ENCODE results near the gene MDK.

MDK gene, protein sequence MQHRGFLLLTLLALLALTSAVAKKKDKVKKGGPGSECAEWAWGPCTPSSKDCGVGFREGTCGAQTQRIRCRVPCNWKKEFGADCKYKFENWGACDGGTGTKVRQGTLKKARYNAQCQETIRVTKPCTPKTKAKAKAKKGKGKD

DNA sequence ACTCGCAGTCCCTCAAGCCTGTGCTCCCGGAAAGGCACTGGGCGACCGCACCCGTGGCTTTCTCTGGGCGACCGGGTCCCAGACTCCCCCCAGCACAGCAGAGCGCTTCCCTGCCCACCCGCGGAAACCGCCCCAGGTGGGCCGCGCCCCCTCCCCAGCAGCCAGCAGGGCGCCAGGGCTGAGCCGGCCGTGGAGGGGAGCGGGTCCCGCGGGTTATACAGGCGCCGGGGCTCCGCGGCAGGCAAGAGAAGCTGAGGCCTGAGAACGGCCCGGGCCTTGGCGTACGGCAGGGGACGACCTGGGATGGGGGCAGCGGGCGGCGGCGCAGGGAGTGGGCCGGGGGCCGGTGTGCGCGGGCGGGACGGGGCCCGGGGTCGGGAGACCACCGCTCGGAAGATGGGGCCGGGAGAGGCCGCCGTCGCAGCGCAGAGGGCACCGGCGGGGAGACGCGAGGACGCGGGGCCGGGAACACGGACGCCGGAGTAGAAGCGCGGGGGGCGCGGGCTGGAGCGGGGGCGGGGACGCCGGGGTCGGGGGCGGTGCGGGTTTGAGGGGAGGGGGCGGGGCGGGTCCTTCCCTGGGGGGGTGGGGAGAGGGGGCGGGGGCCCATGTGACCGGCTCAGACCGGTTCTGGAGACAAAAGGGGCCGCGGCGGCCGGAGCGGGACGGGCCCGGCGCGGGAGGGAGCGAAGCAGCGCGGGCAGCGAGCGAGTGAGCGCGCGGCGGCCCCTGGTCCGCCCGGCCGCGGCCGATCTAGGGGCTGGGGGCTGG is at the start of gene MDK:
Gene MDK, plus strand, starts transcription at position 622 of the 771 bp plus-strand sequence. CDS start 389 bp downstream, outside the sequence.
- DNase-seq (no peak), ATAC-seq (replicated peaks) (peak; percentile 44 to 53)
- Mint-ChIP-seq H3K4me3 (peak within 1 kb of the TSS; percentile 77 to 81), H3K36me3 (peaks cover 17 to 24% of the 10 kb centered on the region in 2 donors), H3K27me3 (peaks cover 34 to 39% of the 10 kb centered on the region in 2 donors), H3K27ac (peak within 1 kb of the TSS; percentile 56), H3K9me3 (no peaks in the 10 kb centered on the region), H3K4me1 (peaks cover 8 to 23% of the 10 kb centered on the region in 2 donors)

- ATAC-seq (replicated peaks) (peak in 1 of 2 donors; percentile 3), DNase-seq (no peak)
- H3K4me3 Mint-ChIP-seq, result peak overlapping the region; percentile 74 to 79
- no peaks in the 10 kb centered on the region for H3K36me3 Mint-ChIP-seq
- H3K27ac Mint-ChIP-seq, result no peak overlapping the region
- peaks cover 14 to 29% of the 10 kb centered on the region in 2 donors for H3K4me1 Mint-ChIP-seq
- H3K9me3 Mint-ChIP-seq, result no peaks in the 10 kb centered on the region
- H3K27me3 Mint-ChIP-seq, result peaks cover 77 to 84% of the 10 kb centered on the region in 2 donors
Measured at GRCh38 chr11:46332093-46332567, 49.3 kb upstream of the MDK start.

GRCh38 chr11:46332568-46333393 is 48.7 kb upstream of the MDK start:
- Mint-ChIP-seq H3K27me3 (peaks cover 77 to 86% of the 10 kb centered on the region in 2 donors), H3K4me1 (peaks cover 11 to 29% of the 10 kb centered on the region in 2 donors), H3K9me3 (no peaks in the 10 kb centered on the region), H3K27ac (no peak overlapping the region), H3K36me3 (no peaks in the 10 kb centered on the region), H3K4me3 (peak overlapping the region; percentile 74 to 79)
- DNase-seq (no peak), ATAC-seq (replicated peaks) (peak; percentile 51 to 53)

- Mint-ChIP-seq H3K27me3 (peaks cover 78 to 89% of the 10 kb centered on the region in 2 donors), H3K27ac (no peak overlapping the region), H3K36me3 (no peaks in the 10 kb centered on the region), H3K4me1 (peaks cover 11 to 29% of the 10 kb centered on the region in 2 donors), H3K4me3 (peak overlapping the region; percentile 68 to 79), H3K9me3 (no peaks in the 10 kb centered on the region)
- ATAC-seq (replicated peaks) (peak; percentile 8 to 41), DNase-seq (no peak)
Measured at GRCh38 chr11:46333394-46333947, 48.0 kb upstream of the MDK start.

DNA sequence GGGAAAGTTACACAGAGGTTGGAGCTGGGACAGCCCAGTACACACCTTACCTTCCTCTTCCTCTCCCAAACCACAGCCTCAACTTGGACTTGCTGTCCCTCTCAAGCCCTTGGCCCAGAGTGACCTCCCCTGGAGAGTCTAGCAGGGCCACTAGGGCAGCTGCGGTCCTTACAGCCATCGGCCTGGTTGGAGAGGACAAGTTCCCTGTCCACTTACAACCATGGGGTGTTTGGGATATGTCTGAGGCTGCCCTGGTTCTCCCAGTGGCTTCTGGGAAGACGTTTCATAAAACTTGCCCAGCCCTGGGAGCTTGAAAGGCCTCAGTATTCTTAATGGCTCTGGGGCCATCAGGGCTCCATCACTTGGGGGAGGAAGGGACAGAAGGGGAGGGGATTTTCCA is 47.3 kb upstream of the MDK start:
- ATAC-seq (replicated peaks) (no peak), DNase-seq (no peak)
- peaks cover 14 to 34% of the 10 kb centered on the region in 2 donors for H3K4me1 Mint-ChIP-seq
- peaks cover 82 to 91% of the 10 kb centered on the region in 2 donors for H3K27me3 Mint-ChIP-seq
- H3K4me3 Mint-ChIP-seq, result no peak overlapping the region
- no peak overlapping the region for H3K27ac Mint-ChIP-seq
- H3K36me3 Mint-ChIP-seq, result no peaks in the 10 kb centered on the region
- H3K9me3 Mint-ChIP-seq, result no peaks in the 10 kb centered on the region

- peaks cover 71 to 81% of the 10 kb centered on the region in 2 donors for H3K27me3 Mint-ChIP-seq
- DNase-seq (no peak), ATAC-seq (replicated peaks) (no peak)
- peaks cover 13 to 32% of the 10 kb centered on the region in 2 donors for H3K4me1 Mint-ChIP-seq
- H3K4me3 Mint-ChIP-seq, result no peak overlapping the region
- no peak overlapping the region for H3K27ac Mint-ChIP-seq
- no peaks in the 10 kb centered on the region for H3K9me3 Mint-ChIP-seq
- no peaks in the 10 kb centered on the region for H3K36me3 Mint-ChIP-seq
Measured at GRCh38 chr11:46335271-46335670, 46.2 kb upstream of the MDK start.

DNA sequence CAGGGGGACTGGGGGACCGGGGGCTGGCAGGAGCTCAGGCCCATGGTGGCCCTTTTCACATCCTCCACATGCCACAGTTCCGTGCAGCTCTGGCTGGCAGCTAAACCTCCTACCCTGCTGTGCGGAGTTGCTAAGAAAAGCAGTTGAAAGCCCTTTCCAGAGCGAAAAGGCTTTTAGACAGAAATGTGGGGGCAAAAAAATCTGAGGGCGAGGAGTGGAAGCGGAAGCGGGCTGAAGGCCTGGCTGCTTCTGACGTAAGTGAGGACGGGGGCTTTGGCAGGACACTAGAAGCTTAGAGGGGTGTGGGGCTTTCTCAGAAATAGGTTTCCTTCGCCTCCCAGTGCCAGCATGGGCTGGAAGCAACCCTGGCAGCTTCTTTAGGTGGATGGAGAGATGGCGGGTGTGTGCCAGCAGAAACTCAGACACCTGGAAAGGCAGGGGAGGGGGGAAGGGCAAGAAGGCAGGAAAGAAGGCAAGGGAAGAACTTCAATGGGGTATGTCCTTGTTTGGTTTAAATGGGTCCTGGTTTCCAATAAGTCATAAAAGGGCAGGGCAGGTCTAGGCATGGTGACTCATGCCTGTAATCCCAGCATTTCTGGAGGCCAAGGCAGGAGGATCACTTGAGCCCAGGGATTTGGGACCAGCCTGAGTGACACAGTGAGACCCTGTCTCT is 45.4 kb upstream of the MDK start:
- Mint-ChIP-seq H3K27ac (no peak overlapping the region), H3K27me3 (peaks cover 64 to 73% of the 10 kb centered on the region in 2 donors), H3K4me1 (peaks cover 11 to 24% of the 10 kb centered on the region in 2 donors), H3K36me3 (no peaks in the 10 kb centered on the region), H3K4me3 (no peak overlapping the region), H3K9me3 (no peaks in the 10 kb centered on the region)
- ATAC-seq (replicated peaks) (no peak), DNase-seq (no peak)

- Mint-ChIP-seq H3K27ac (no peak overlapping the region), H3K27me3 (peaks cover 64 to 67% of the 10 kb centered on the region in 2 donors), H3K36me3 (no peaks in the 10 kb centered on the region), H3K4me3 (no peak overlapping the region), H3K4me1 (peaks cover 8 to 23% of the 10 kb centered on the region in 2 donors), H3K9me3 (no peaks in the 10 kb centered on the region)
- DNase-seq (no peak), ATAC-seq (replicated peaks) (no peak)
Measured at GRCh38 chr11:46336563-46337180, 44.8 kb upstream of the MDK start.

DNA sequence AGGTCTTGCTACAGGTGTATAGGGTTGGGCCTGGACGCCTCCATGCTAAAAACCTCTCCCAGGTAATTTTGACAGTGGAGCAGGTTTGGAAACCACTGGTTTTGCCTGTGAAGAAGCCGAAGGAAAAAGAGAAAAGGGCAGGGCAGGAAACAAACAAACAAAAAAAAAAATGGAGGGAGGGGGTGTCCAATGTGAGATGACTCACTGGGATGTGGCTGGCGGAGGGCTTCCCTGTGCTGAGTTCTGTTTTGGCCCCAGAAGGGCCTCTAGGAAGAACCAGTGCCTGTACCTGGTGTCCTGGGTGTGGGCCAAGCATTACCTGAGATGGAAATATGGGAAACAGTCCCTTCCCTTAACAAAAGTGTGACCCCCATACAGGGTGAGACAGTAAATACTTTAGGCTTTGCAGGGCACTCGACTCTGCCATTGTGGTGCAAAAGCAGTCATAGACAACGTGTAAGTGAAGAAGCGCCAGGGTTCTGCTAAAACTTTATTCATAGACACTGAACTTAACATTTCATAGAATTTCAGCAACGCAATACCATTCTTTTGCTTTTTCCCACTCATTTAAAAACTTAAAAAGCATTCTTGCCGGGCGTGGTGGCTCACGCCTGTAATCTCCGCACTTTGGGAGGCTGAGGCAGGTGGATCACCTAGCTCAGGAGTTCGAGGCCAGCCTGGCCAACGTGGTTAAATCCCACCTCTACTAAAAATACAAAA is 43.7 kb upstream of the MDK start:
- H3K4me1 Mint-ChIP-seq, result peaks cover 5 to 17% of the 10 kb centered on the region in 2 donors
- H3K36me3 Mint-ChIP-seq, result no peaks in the 10 kb centered on the region
- peaks cover 58% of the 10 kb centered on the region in 2 donors for H3K27me3 Mint-ChIP-seq
- DNase-seq (no peak), ATAC-seq (replicated peaks) (no peak)
- H3K4me3 Mint-ChIP-seq, result no peak overlapping the region
- no peaks in the 10 kb centered on the region for H3K9me3 Mint-ChIP-seq
- H3K27ac Mint-ChIP-seq, result no peak overlapping the region

- Mint-ChIP-seq H3K27me3 (peaks cover 52 to 55% of the 10 kb centered on the region in 2 donors), H3K27ac (no peak overlapping the region), H3K36me3 (no peaks in the 10 kb centered on the region), H3K4me3 (no peak overlapping the region), H3K4me1 (peaks cover 3 to 9% of the 10 kb centered on the region in 2 donors), H3K9me3 (no peaks in the 10 kb centered on the region)
- ATAC-seq (replicated peaks) (no peak), DNase-seq (no peak)
Measured at GRCh38 chr11:46338636-46338987, 42.9 kb upstream of the MDK start.

DNA sequence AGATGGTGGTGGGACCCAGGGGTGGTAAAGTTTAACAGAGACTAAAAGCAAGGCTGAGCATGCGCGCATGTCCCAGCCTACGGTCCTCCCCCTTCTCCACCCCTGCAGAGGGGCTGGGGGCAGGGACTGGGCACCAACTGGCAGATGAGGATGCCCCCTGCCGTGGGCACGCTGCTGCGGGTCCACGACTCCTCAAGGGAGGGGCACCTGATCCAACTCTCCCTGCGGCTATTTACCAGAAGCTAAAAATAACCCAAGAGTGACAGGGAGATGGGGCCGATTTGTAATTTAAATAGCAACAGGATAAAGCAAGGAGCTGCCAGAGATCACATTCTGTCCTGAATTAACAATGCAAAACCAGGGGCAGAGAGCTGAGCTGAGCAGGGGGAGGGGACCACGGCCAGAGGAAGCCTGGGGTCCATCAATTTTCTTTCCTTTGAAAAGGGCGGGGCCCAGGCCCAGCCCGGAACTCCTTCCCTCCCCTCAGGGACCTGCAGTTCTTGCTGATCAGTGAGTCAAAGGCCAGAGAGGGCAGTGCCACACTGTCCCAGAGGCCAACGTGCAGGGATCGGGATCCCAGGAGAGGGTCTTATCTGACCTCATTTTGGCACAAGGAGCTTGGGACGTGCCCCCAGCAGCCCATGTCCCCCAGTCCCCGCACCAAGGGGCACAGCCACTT is 42.3 kb upstream of the MDK start:
- peaks cover 47 to 49% of the 10 kb centered on the region in 2 donors for H3K27me3 Mint-ChIP-seq
- H3K9me3 Mint-ChIP-seq, result no peaks in the 10 kb centered on the region
- DNase-seq (no peak), ATAC-seq (replicated peaks) (no peak)
- no peaks in the 10 kb centered on the region for H3K36me3 Mint-ChIP-seq
- peaks cover 3 to 5% of the 10 kb centered on the region in 2 donors for H3K4me1 Mint-ChIP-seq
- no peak overlapping the region for H3K27ac Mint-ChIP-seq
- no peak overlapping the region for H3K4me3 Mint-ChIP-seq

GRCh38 chr11:46339816-46340215 is 41.7 kb upstream of the MDK start:
- no peaks in the 10 kb centered on the region for H3K36me3 Mint-ChIP-seq
- H3K9me3 Mint-ChIP-seq, result no peaks in the 10 kb centered on the region
- DNase-seq (no peak), ATAC-seq (replicated peaks) (no peak)
- H3K27ac Mint-ChIP-seq, result peak overlapping the region; percentile 42
- peaks cover 3 to 5% of the 10 kb centered on the region in 2 donors for H3K4me1 Mint-ChIP-seq
- peaks cover 40 to 43% of the 10 kb centered on the region in 2 donors for H3K27me3 Mint-ChIP-seq
- H3K4me3 Mint-ChIP-seq, result no peak overlapping the region
